ENCODE results near the gene KLF6.

The KLF6 gene

DNA sequence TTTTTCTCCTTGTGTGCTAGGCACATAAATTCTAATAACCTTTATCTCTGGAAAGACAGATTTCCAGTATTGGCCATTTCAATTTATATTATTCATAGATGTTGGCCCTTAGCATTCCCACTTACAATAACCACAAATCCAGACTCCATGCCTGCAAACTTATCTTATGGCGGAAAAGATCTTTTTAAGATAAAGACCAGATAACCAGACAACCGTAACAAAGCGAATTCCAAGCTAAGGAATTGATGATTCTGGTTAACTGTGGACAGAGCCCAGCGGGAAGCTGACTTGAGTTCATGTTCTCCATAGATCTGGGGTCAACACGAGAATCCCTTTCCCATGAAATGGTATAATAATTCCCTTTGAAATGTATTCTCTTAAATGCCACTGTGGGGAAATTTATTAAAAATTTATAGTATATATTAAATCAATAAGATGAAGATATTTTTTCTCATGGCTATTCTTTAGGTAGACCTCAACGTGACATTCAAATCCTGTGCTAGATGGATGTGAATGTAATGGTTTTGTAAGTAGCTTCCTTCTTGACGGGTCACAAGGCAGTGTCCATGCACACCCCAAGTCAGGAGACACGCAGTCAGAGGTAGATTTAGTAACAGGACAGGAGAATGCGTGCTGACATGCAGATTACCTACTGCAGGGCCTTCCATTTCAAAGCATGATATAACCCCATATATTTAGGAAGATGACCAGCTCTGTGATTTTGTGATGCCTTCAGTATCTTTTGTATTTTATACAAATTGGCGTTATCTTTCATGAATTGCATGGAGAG lies 37.7 kb upstream of the KLF6 start:
- no peak overlapping the region for H3K27ac ChIP-seq
- TF ChIP-seq, protein P1, sequence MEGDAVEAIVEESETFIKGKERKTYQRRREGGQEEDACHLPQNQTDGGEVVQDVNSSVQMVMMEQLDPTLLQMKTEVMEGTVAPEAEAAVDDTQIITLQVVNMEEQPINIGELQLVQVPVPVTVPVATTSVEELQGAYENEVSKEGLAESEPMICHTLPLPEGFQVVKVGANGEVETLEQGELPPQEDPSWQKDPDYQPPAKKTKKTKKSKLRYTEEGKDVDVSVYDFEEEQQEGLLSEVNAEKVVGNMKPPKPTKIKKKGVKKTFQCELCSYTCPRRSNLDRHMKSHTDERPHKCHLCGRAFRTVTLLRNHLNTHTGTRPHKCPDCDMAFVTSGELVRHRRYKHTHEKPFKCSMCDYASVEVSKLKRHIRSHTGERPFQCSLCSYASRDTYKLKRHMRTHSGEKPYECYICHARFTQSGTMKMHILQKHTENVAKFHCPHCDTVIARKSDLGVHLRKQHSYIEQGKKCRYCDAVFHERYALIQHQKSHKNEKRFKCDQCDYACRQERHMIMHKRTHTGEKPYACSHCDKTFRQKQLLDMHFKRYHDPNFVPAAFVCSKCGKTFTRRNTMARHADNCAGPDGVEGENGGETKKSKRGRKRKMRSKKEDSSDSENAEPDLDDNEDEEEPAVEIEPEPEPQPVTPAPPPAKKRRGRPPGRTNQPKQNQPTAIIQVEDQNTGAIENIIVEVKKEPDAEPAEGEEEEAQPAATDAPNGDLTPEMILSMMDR (conservative IDR thresholded peaks at IDR 0.05), result no peak
- TF ChIP-seq ZFX (IDR thresholded peaks at IDR 0.05), result no peak

- H3K27ac ChIP-seq, result no peak overlapping the region
- TF ChIP-seq, protein P1 (conservative IDR thresholded peaks at IDR 0.05), result no peak
- TF ChIP-seq ZFX (IDR thresholded peaks at IDR 0.05), result no peak
These were observed 35.2 kb upstream of the KLF6 start for GRCh38 chr10:3820255-3820654.

DNA sequence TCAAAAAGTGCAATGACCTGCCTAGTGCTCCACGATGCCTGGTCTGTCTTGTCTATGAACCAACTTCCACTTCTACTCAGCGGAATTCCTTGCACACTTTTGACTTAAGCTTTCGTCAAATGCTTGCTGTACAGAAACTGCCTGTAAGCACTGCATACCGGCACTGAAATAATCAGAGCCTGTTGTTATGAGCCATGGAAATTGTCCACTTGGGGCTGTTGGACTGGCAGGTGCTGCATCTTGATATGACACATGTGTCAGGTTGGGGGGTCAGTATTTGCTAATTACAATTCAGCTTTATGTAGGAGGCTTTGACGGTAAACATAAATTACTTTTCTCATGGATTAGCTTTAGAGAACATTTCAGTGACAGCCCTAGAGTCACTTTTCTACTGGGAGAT lies 32.0 kb upstream of the KLF6 start:
- no peak overlapping the region for H3K27ac ChIP-seq
- TF ChIP-seq, protein P1 (conservative IDR thresholded peaks at IDR 0.05), result no peak
- no peak for TF ChIP-seq ZFX (IDR thresholded peaks at IDR 0.05)

DNA sequence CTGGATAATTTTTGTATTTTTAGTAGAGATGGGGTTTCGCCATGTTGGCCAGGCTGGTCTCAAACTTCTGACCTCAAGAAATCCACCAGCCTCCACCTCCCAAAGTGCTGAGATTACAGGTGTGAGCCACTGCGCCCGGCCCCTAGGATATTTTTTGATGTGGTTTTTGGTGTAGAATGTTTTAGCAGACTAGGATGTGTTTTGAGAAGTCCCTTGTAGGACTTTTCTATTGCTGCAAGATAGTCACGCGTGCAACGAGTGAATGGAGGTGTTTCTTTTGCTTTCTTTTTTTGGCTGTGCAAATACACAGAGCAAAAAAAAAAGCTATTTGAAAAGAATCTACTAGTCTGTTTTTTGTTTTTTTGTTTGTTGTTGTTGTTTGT lies 29.8 kb upstream of the KLF6 start:
- no peak for TF ChIP-seq ZFX (IDR thresholded peaks at IDR 0.05)
- TF ChIP-seq, protein P1 (conservative IDR thresholded peaks at IDR 0.05), result no peak
- no peak overlapping the region for H3K27ac ChIP-seq

DNA sequence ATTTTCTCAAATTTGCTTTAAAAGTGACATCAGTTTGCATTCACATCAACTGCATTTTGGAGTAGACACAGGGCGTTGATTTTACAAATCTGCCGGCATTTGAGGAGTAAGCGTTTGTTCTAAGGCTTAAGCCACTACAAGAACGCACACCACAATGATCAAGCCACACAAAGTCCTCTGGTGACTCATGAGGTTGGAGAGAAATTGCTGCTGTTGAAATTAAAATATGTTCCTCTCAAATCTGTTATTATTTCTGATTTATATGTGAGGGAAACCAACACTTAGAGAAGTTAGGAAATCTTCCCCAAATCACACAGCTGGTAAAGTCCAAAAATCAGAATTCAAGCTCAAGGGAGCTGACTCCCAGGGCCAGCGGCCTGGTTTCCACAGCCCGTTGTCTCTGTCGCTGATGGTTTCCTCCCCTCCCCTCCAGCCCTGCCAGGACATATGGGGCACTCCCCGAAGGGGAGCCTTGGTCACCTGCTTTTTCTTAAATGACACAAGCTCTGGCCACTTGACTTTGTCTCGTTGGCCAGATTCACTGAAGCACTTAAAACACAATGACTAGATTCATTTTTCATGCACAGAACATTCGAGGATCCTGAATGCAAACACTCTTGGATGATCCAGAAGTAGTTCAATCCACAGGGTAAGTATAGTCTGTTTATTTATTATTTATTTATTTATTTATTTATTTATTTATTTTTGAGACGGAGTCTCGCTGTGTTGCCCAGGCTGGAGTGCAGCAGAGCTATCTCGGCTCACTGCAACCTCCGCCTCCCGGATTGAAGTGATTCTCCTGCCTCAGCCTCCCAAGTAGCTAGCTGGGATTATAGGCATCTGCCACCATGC lies 29.2 kb upstream of the KLF6 start:
- TF ChIP-seq, protein P1 (conservative IDR thresholded peaks at IDR 0.05), result no peak
- TF ChIP-seq ZFX (IDR thresholded peaks at IDR 0.05), result no peak
- H3K27ac ChIP-seq, result no peak overlapping the region

- no peak for TF ChIP-seq ZFX (IDR thresholded peaks at IDR 0.05)
- TF ChIP-seq, protein P1 (conservative IDR thresholded peaks at IDR 0.05), result no peak
- no peak overlapping the region for H3K27ac ChIP-seq
These were observed 28.3 kb upstream of the KLF6 start for GRCh38 chr10:3813267-3813666.

DNA sequence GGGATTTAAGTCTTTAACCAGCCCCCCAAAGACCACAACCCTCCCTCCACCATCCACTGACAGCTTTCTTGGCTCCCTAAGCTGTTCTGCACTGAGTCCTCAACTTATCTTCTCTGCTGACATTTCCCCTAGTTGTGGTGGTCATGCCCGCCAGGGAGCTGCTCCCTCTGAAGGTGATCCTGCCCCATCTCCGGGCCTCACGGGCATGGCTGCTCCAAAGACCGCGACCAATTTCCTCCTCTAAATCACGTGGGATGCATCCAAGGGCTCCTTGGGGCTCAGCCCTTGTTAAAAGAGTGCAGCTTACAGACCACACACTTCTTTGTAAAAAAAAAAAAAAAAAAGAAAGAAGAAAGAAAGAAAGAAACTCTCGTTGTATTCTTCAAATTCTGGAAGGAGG lies 27.1 kb upstream of the KLF6 start:
- TF ChIP-seq ZFX (IDR thresholded peaks at IDR 0.05), result no peak
- TF ChIP-seq, protein P1 (conservative IDR thresholded peaks at IDR 0.05), result no peak
- no peak overlapping the region for H3K27ac ChIP-seq
